Fibroblast of the conjunctiva (primary cell): ENCODE data around the gene NBEAL1.
A peak's percentile ranks its signal among the peaks of the same experiment; 100 is the strongest.
"Not testable (repeated sequence)": the region's sequence is repeated elsewhere in the genome, so short reads cannot be mapped to it uniquely, and the experiment has no call there.

Source experiments
- DNase-seq: peaks from one replicate; pipeline ENCODE4 v3.0.0-alpha.2; 2010; ENCODE audit warnings: low read depth

The NBEAL1 gene

GRCh38 chr2:203039211-203039610 lies 24.5 kb downstream of the NBEAL1 start:
- DNase-seq = not testable (repeated sequence)

GRCh38 chr2:203040966-203041521 lies 26.4 kb downstream of the NBEAL1 start:
- DNase-seq = no peak

GRCh38 chr2:203042178-203042577 lies 27.5 kb downstream of the NBEAL1 start:
- DNase-seq = no peak

GRCh38 chr2:203043226-203043625 lies 28.6 kb downstream of the NBEAL1 start:
- no peak for DNase-seq

- no peak for DNase-seq
These were observed 31.2 kb downstream of the NBEAL1 start for GRCh38 chr2:203045867-203046266.

GRCh38 chr2:203052539-203052938 lies 37.9 kb downstream of the NBEAL1 start:
- no peak for DNase-seq

GRCh38 chr2:203059567-203060240 lies 45.0 kb downstream of the NBEAL1 start:
- no peak for DNase-seq

GRCh38 chr2:203061346-203061745 lies 46.7 kb downstream of the NBEAL1 start:
- DNase-seq = peak; percentile 6

GRCh38 chr2:203062126-203062525 lies 47.5 kb downstream of the NBEAL1 start:
- DNase-seq = no peak

- DNase-seq = not testable (repeated sequence)
These were observed 51.9 kb downstream of the NBEAL1 start for GRCh38 chr2:203066519-203067091.

GRCh38 chr2:203070701-203071100 lies 56.0 kb downstream of the NBEAL1 start:
- no peak for DNase-seq

- DNase-seq = no peak
These were observed 56.5 kb downstream of the NBEAL1 start for GRCh38 chr2:203071148-203071547.

- DNase-seq = no peak
These were observed 57.7 kb downstream of the NBEAL1 start for GRCh38 chr2:203072371-203072770.

GRCh38 chr2:203077451-203077850 lies 62.8 kb downstream of the NBEAL1 start:
- peak; percentile 47 for DNase-seq

GRCh38 chr2:203080447-203081045 lies 65.9 kb downstream of the NBEAL1 start:
- DNase-seq = no peak

- no peak for DNase-seq
These were observed 68.7 kb downstream of the NBEAL1 start for GRCh38 chr2:203083328-203083727.

- not testable (repeated sequence) for DNase-seq
These were observed 71.7 kb downstream of the NBEAL1 start for GRCh38 chr2:203086381-203086780.

- DNase-seq = not testable (repeated sequence)
These were observed 76.0 kb downstream of the NBEAL1 start for GRCh38 chr2:203090721-203091120.

- DNase-seq = no peak
These were observed 83.1 kb downstream of the NBEAL1 start for GRCh38 chr2:203097735-203098134.

GRCh38 chr2:203102357-203102756 lies 87.7 kb downstream of the NBEAL1 start:
- DNase-seq = not testable (repeated sequence)

GRCh38 chr2:203104273-203104672 lies 89.6 kb downstream of the NBEAL1 start:
- DNase-seq = no peak

GRCh38 chr2:203105996-203106395 lies 91.3 kb downstream of the NBEAL1 start:
- no peak for DNase-seq

GRCh38 chr2:203110496-203110895 lies 95.8 kb downstream of the NBEAL1 start:
- DNase-seq = not testable (repeated sequence)
